ENCODE data around the gene LRRC8E. TPM values are rescaled to one million over a fixed set of nuclear protein-coding genes. Genes with fewer than 3 reads are reported as not detected.

The LRRC8E gene
- total and polyA plus RNA-seq, 2 of the 8 experiments (the other 6 are each of a cell fraction or from before 2014, with no cell fraction given): 2.7 to 2.9 TPM

DNA sequence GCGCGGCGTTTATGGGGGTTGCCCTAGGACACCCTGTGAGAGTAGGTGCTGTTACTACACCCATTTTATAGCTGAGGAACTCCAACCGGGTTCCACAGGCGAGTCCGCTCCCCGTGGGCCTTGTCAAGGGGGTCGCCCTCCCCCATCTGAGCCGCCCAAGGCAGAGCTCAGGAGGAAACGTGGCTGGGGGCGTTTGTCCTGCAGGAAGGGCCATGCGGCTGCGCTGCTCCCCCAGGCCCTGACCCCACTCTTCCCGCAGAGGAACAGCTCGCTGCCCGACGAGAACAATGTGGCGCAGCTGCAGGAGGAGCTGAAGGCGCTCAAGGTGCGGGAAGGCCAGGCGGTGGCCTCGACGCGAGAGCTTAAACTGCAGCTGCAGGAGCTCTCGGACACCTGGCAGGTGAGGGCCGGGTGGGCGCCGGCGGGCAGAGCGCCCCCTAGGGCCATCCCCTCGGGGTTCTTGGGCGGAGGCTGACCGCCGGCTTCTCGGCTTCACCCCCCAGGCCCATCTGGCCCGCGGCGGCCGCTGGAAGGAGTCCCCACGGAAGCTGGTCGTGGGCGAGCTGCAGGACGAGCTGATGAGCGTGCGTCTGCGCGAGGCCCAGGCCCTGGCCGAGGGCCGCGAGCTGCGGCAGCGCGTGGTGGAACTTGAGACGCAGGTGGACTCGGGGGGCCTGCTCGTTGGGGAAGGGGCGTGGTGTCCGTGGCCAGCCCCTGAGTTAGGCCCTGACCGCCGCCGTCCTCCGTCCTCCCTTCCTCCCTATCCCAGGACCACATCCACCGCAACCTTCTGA, 26.5 kb upstream of the LRRC8E start (continued):
- TF ChIP-seq, protein P1, sequence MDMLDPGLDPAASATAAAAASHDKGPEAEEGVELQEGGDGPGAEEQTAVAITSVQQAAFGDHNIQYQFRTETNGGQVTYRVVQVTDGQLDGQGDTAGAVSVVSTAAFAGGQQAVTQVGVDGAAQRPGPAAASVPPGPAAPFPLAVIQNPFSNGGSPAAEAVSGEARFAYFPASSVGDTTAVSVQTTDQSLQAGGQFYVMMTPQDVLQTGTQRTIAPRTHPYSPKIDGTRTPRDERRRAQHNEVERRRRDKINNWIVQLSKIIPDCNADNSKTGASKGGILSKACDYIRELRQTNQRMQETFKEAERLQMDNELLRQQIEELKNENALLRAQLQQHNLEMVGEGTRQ (IDR thresholded peaks at IDR 0.05; ENCODE audit: low read length): no peak
- TF ChIP-seq SP2 (IDR thresholded peaks at IDR 0.05; ENCODE audit: low read length) (no peak), SAP30 (IDR thresholded peaks at IDR 0.05; ENCODE audit: insufficient read depth, insufficient replicate concordance, low read length) (no peak), SUZ12 (IDR thresholded peaks at IDR 0.05; ENCODE audit: low read length) (no peak), TEAD4 (IDR thresholded peaks at IDR 0.05; ENCODE audit: low read depth, low read length) (no peak), CTBP2 (IDR thresholded peaks at IDR 0.05; ENCODE audit: borderline replicate concordance, insufficient read depth, insufficient read length, low read length) (no peak), KDM4A (IDR thresholded peaks at IDR 0.05; ENCODE audit: low read depth, low read length, severe bottlenecking) (peak; percentile 69), SIX5 (IDR thresholded peaks at IDR 0.05; ENCODE audit: low read depth, low read length) (no peak), POLR2AphosphoS5 (IDR thresholded peaks at IDR 0.05; ENCODE audit: low read depth, low read length) (no peak)

Data from H1 (cell line).